GM21423 (cell line): ENCODE measurements around the gene ZNF358.

Experiments used
- ATAC-seq: cut with Tn5 transposase; IDR thresholded peaks from one replicate; pipeline ENCODE4 v1.9.1; 2021; ENCODE audit warnings: mild to moderate bottlenecking, moderate library complexity; ENCODE audit not compliant: unreplicated experiment

Gene ZNF358

DNA sequence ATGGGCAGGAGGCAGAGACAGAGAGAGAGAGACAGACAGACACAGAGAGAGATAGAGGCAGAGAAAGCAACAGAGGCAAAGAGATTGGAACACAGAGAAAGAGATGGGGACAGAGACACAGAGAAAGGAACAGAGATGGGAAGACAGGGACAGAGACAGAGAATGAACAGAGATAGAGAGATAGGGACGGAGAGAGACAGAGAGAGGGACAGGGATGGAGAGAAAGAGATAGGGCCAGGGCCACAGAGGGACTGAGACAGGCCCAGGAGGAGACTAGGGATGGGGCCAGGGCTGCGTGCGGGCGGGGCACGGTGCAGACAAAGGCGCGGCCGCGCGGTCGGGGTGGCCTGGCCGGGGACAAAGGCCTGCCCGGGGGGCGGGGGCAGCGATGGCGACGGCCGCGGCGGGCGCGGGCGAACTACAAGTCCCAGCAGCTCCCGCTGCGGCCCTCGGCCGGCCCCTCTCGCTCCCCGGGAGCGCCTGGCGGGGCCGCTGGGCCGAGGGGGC lies at the start of gene ZNF358:
ZNF358 (plus strand) TSS at position 459 of the 507 bp plus-strand sequence. CDS start 3,140 bp downstream, outside the sequence.
- ATAC-seq, result no peak

GRCh38 chr19:7467009-7467989 lies 48.6 kb upstream of the ZNF358 start:
- ATAC-seq, result no peak

DNA sequence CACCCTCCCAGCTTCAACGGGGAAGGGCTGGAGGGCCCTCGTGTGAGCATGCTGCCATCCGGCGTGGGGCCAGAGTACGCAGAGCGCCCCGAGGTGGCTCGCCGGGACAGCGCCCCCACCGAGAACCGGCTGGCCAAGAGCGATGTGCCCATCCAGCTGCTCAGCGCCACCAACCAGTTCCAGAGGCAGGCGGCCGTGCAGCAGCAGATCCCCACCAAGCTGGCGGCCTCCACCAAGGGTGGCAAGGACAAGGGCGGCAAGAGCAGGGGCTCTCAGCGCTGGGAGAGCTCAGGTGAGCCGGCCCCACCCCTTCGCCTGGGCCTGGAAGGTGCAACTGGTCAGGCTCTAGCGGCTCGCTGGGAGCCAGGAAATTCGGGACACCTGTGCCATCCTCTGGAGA lies 47.1 kb upstream of the ZNF358 start:
- no peak for ATAC-seq

DNA sequence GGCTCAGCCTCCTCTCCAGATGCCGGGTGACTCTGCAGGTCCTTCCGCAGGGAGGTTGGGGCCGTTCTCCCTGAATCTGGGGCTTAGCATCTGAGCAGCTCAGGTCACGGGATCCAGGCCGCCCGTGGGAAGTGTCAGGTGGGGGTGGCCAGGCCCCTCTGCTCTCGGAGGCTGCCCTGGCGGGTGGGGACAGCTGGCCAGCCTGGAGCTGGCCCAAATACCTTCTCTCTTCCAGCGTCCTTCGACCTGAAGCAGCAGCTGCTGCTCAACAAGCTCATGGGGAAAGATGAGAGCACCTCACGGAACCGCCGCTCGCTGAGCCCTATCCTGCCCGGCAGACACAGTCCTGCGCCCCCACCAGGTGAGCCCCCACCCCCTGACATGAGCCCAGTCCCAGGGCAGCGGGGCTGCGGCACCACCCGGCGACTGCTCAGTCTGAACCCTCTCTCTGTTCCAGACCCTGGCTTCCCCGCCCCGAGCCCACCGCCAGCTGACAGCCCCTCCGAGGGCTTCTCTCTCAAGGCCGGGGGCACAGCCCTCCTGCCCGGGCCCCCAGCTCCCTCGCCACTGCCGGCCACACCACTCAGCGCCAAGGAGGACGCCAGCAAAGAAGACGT lies 46.1 kb upstream of the ZNF358 start:
- no peak for ATAC-seq

DNA sequence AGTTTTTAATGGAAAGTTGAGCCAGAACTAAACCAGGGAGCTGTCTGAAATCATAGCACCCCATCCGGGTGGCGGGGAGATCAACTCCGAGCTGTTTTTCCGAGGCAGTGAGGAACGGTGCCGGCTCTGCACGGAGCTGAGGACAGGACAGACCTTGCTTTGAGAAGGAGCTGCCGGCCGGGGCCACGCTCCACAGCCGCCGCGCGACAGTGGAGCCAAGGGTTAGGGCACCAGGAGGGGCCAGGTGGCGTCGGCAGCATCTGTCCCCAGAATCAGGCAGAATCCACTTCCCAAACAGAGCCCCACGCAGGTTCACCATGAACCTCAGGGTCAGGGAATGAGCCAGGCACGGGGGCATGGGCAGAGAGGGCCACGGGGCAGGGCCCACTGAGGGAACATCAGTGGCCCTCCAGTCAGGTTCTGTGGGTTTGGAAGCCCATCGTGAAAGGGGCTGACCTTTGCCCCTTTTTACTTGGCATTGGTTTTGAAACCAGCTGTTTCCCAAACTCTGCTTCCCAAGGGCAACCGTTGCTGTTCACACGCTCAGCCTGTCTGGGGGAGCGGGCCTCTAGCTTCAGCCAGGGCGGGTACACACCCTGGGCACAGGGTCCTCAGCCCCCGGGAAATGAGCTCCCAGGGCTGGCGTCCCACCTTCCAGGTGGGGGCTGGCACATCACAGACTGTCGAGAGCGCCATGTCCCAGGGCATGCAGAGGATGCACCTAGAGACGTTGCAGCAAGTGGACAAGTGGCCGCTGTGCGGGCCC lies 45.2 kb upstream of the ZNF358 start:
- ATAC-seq, result no peak

DNA sequence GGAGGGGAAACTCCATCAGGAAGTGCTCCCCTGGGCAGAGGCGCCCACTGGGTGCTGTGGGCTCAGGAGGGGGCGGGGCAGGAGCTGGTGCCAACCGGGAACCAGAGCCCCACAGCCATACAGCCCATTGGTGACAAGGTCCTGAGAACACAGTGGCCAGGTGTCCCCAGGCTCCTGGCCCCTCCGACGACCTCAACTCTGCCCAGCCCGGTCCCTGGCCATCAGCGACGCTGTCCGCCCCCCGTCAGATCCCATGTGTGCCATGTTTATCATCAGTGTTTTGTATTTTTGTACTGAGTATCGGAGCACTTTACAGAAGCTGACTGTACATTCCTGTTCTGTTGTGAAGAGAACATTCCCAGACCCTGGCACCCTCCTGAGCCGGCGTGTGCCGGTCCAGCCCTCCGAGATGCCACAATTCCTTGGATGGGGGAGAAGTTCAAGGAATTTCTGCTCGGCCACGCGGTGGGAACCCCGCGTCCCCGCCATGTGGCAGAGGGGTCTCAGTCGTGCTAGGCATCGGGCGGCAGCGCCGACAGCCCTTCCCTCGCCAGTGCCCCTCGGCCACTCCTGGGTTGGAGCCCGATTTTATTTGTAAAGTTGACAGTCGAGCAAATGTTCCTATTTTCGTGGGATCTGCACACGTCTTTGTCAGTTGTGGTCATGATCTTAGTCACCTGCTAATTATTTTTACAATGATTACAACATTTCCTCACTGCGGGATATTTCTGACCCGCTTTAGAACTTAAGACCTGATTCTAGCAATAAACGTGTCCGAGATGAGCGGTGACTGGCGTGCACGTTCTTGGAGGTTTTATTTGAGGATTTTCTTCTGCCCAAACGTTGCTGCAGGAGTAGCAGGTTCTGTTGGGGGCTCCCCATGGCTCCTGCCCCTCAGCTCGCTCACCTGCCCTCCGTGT lies 43.9 kb upstream of the ZNF358 start:
- ATAC-seq, result no peak

DNA sequence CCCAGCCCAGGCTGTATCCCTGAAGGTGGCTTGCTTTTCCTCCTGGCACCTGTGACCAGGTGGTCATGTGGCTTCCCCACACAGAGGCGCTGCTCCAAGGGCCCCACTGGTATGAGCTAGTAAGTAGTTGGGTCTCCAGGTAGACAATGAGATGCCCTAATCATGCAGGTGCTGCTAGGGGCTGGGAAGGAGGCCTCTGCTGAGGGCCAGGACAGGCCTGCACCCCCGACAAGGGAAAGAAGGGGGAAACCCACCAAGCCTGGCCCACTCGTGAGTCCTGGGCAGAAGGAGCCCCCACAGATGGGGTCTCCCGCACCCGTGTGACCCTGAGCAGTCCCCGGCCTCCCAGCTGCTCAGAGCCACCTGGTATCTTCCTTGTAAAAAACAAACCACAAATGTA lies 40.2 kb upstream of the ZNF358 start:
- no peak for ATAC-seq

- ATAC-seq, result no peak
Measured at GRCh38 chr19:7476241-7476640, 39.7 kb upstream of the ZNF358 start.

- ATAC-seq, result no peak
Measured at GRCh38 chr19:7476777-7477494, 39.0 kb upstream of the ZNF358 start.

- no peak for ATAC-seq
Measured at GRCh38 chr19:7477758-7478157, 38.1 kb upstream of the ZNF358 start.

- no peak for ATAC-seq
Measured at GRCh38 chr19:7478173-7478842, 37.6 kb upstream of the ZNF358 start.

DNA sequence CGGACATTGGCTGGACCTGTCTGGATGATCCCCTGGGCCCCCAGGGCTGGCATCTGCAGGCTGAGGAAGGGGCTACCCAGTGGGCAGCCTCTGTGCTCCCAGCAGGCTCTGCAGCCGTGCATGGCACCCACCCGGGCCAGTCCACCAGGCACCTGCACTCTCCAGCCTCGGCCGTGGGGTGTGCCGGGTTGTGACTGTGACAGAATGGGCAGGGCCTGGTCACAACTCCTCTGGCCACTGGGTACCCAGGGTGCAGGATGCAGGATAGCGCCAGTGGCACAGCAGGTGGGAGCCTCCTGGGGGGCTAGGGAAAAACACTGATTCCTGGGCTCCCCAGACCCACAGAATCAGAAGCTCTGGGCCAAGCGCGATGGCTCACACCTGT lies 37.1 kb upstream of the ZNF358 start:
- no peak for ATAC-seq

DNA sequence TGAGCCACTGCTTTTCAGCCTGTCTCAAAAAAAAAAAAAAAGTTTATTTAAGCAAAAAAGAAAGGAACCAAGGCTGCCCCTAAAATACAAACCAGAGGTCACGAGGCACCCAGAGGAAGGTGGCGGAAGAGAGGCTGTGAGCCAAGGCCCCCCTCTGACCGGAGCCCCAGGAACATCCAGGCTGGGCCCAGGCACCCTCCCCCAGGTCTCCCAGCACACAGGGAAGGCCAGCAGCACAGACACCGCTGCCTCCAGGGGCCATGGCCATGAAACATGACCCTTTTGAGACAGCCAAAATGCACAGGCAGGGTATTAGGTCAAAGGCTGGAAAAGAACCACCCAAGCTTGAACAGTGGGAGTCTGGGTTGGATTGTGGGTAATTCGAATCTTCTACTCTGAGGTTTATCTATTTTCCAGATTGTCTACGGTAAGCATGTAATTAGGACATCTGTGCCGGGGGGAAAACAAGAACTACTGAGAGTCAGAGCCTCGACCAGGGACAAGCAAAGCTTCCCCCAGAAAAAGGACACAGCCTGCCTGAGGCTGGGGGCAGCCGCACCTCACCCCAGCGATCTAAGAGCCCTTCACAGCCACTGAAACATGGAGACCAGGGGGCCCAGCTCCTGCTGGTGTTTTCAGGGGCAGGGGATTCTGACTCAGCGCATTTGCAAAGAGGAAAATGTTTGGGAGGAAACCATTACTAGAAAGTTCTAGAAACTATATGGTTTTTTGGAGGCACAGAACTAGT lies 35.5 kb upstream of the ZNF358 start:
- no peak for ATAC-seq

GRCh38 chr19:7480970-7481255 lies 35.0 kb upstream of the ZNF358 start:
- no peak for ATAC-seq

- no peak for ATAC-seq
Measured at GRCh38 chr19:7482584-7483439, 33.1 kb upstream of the ZNF358 start.

DNA sequence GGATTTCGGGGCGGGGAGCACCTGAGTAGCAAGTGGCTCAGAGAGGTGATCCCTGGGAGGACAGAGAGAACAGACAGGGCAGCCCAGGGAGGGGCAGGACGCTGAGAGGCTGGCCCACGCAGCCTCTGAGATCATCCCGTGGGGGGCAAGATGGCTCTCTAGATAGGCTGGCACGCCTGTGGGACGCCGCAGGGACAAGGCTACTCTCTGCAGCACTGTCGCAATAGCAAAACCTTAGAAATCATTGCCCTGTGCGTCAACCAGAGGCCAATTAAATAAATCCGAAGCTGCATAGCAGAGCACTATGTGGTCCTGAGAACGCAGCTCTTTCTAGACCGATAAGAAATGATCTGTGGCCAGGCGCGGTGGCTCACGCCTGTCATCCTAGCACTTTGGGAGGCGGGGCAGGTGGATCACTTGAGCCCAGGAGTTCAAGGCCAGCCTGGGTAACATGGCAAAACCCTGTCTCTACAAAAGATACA lies 32.1 kb upstream of the ZNF358 start:
- no peak for ATAC-seq

DNA sequence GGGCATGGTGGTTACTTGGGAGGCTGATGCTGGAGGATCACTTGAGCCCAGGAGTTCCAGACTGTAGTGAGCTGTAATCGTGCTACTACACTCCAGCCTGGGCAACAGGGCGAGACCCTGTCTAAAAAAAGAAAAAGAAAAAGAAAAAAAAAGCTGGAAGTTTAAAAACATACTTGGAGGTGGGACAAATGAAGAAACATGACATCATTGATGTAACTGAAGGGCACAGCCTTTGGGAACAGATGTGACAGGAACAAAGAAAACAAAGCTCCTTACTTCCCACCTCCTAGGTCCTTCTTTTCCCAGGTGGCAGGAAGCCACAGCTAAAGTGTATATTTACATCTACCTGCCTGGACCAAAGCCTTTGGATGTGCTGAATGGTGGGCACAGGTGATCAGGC lies 29.0 kb upstream of the ZNF358 start:
- no peak for ATAC-seq
